ENCODE measurements around the gene SORL1. TPM values are rescaled to one million over a fixed set of nuclear protein-coding genes. Genes with fewer than 3 reads are reported as not detected.

The SORL1 gene
- total and polyA plus RNA-seq, 2 of the 13 experiments (the other 11 are each of a cell fraction or from before 2014, with no cell fraction given), result 21.3 to 148 TPM

DNA sequence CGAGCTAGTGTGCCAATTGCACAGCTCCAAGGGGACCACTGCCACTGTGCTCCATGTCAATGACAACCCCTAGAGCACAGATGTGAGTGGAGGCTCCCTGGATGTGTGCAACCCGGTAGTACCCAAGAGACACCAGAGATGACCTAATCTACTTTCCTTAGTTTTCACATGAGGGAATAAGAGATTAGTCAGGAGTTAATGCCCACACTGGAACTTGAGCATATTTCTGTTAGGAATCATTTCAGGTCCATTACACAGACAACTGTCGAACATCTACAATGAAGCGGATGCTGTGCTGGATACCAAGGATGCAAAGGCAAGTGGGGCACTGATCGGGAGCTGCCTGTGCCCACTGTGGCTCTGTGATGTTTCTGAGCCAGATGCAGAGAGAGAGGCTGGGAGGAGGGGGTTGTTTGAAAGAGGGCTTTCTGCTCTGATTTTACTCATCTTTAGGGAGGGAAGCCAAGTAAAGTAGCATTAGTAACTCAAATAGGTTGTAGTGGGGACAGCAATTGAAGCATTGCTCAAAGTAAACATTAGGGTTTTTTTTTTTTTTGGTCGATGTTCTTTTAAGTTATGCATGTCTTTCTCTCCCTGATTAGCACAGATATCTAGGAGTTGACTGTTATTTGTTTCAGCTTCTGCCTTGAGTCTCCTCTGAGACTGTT, 83.1 kb downstream of the SORL1 start:
- H3K27ac ChIP-seq (ENCODE audit: extremely low read length, insufficient read depth, low read length), result no peak overlapping the region
- in situ Hi-C loops (cut with HindIII; ENCODE audit: extremely low pct_ligation_motif_present, low pct_unique_long_range_greater_than_20kb) (no loop called here), intact Hi-C loops (cut with micrococcal nuclease; ENCODE audit: unreplicated experiment) (no loop called here)
- H3K9me3 ChIP-seq (ENCODE audit: low read length), result no peaks in the 10 kb centered on the region
- FAIRE-seq, result no peak
- H3K4me1 ChIP-seq (ENCODE audit: insufficient read depth, low read length), result no peaks in the 10 kb centered on the region
- peaks cover 10% of the 10 kb centered on the region; the same call in 1 of the 2 replicates for H4K20me1 ChIP-seq (ENCODE audit: insufficient read depth, low read length)
- no peak overlapping the region for H3K4me3 ChIP-seq (replicated peaks in 1 of 3; ENCODE audit: insufficient read depth in 1 of 3, low read depth in 2 of 3, low read length in 3 of 3)
- peaks cover 24 to 75% of the 10 kb centered on the region in 2 experiments for H3K36me3 ChIP-seq (replicated peaks in 1 of 2; ENCODE audit: control insufficient read depth in 1 of 2, insufficient read depth in 2 of 2, low read length in 2 of 2)
- H3K79me2 ChIP-seq (ENCODE audit: insufficient read depth, low read length), result no peaks in the 10 kb centered on the region
- WGBS (ENCODE audit: low lambda C conversion rate), result 84% methylated on average over 5 of the region's 6 CpGs
- H3K9ac ChIP-seq (ENCODE audit: insufficient read depth, low read depth, low read length), result no peak overlapping the region
- BruUV-seq (replicated peaks), result no TSS peak
- H3K4me2 ChIP-seq (ENCODE audit: low read depth, low read length), result no peak overlapping the region
- no peaks in the 10 kb centered on the region for H3K27me3 ChIP-seq (ENCODE audit: control insufficient read depth in 1 of 2, insufficient read depth in 2 of 2, low read length in 2 of 2)
- no peak; the same call in 2 of the 3 replicates for ATAC-seq
- POLR2A ChIA-PET, result no interaction called here
- CTCF ChIA-PET (ENCODE audit: low intra/inter-chr PET ratio, low total read pairs), result no interaction called here
- DNase-seq (ENCODE audit: low spot score), result no peak
- TF ChIP-seq NRL (CRISPR knock-in tag; IDR thresholded peaks at IDR 0.05; ENCODE audit: borderline replicate concordance), result no peak
- TF ChIP-seq GLI4 (CRISPR knock-in tag; IDR thresholded peaks at IDR 0.05; ENCODE audit: borderline replicate concordance), result no peak
- TF ChIP-seq PITX1 (CRISPR knock-in tag; IDR thresholded peaks at IDR 0.05), result no peak
- no peak for TF ChIP-seq TBP (CRISPR knock-in tag; IDR thresholded peaks at IDR 0.05)
- H2AFZ ChIP-seq (ENCODE audit: low read length), result no peak overlapping the region

DNA sequence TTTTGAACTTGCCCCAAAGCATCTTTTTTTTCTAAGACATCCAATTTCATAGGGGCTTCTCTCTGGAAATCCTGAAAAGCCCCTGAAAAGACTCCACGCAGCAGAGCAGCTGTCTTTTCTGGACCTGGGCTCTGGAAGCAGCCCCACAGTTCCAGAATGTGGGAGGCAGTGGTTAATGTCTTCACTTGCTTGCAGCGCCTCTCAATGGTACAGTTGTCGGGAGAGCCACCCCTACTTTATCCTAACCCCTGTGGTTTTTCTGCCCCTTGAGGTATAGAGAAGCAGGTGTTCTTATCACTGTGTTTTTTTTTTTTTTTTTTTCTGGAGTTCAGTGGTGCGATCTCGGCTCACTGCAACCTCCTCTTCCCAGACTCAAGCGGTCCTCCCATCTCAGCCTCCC, 84.0 kb downstream of the SORL1 start:
- intact Hi-C loops (cut with micrococcal nuclease; ENCODE audit: unreplicated experiment) (no loop called here), in situ Hi-C loops (cut with HindIII; ENCODE audit: extremely low pct_ligation_motif_present, low pct_unique_long_range_greater_than_20kb) (no loop called here)
- H3K27me3 ChIP-seq (ENCODE audit: control insufficient read depth in 1 of 2, insufficient read depth in 2 of 2, low read length in 2 of 2), result no peaks in the 10 kb centered on the region
- H3K4me2 ChIP-seq (ENCODE audit: low read depth, low read length), result no peak overlapping the region
- H4K20me1 ChIP-seq (ENCODE audit: insufficient read depth, low read length), result peaks cover 6% of the 10 kb centered on the region; the same call in 1 of the 2 replicates
- H3K27ac ChIP-seq (ENCODE audit: extremely low read length, insufficient read depth, low read length), result no peak overlapping the region
- H3K9me3 ChIP-seq (ENCODE audit: low read length), result no peaks in the 10 kb centered on the region
- 93% methylated on average over 6 of the region's 6 CpGs for WGBS (ENCODE audit: low lambda C conversion rate)
- ChIA-PET POLR2A (no interaction called here), CTCF (ENCODE audit: low intra/inter-chr PET ratio, low total read pairs) (no interaction called here)
- no peaks in the 10 kb centered on the region for H3K79me2 ChIP-seq (ENCODE audit: insufficient read depth, low read length)
- H3K4me1 ChIP-seq (ENCODE audit: insufficient read depth, low read length), result no peaks in the 10 kb centered on the region
- peaks cover 24 to 80% of the 10 kb centered on the region in 2 experiments for H3K36me3 ChIP-seq (replicated peaks in 1 of 2; ENCODE audit: control insufficient read depth in 1 of 2, insufficient read depth in 2 of 2, low read length in 2 of 2)
- FAIRE-seq (no peak), DNase-seq (ENCODE audit: low spot score) (no peak), ATAC-seq (no peak)
- no peak overlapping the region for H3K9ac ChIP-seq (ENCODE audit: insufficient read depth, low read depth, low read length)
- no TSS peak for BruUV-seq (replicated peaks)
- H3K4me3 ChIP-seq (replicated peaks in 1 of 3; ENCODE audit: insufficient read depth in 1 of 3, low read depth in 2 of 3, low read length in 3 of 3), result no peak overlapping the region
- H2AFZ ChIP-seq (ENCODE audit: low read length), result no peak overlapping the region
- TF ChIP-seq, protein P1, sequence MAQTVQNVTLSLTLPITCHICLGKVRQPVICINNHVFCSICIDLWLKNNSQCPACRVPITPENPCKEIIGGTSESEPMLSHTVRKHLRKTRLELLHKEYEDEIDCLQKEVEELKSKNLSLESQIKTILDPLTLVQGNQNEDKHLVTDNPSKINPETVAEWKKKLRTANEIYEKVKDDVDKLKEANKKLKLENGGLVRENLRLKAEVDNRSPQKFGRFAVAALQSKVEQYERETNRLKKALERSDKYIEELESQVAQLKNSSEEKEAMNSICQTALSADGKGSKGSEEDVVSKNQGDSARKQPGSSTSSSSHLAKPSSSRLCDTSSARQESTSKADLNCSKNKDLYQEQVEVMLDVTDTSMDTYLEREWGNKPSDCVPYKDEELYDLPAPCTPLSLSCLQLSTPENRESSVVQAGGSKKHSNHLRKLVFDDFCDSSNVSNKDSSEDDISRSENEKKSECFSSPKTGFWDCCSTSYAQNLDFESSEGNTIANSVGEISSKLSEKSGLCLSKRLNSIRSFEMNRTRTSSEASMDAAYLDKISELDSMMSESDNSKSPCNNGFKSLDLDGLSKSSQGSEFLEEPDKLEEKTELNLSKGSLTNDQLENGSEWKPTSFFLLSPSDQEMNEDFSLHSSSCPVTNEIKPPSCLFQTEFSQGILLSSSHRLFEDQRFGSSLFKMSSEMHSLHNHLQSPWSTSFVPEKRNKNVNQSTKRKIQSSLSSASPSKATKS (CRISPR knock-in tag; IDR thresholded peaks at IDR 0.05), result no peak
- TF ChIP-seq ETV6 (CRISPR knock-in tag; conservative IDR thresholded peaks at IDR 0.05) (no peak), ZNF652 (CRISPR knock-in tag; IDR thresholded peaks at IDR 0.05; ENCODE audit: borderline replicate concordance, low read depth) (no peak), ZNF792 (CRISPR knock-in tag; IDR thresholded peaks at IDR 0.05) (no peak), PCBP2 (optimal IDR thresholded peaks at IDR 0.05; ENCODE audit: low read depth, low read length, poor library complexity, severe bottlenecking) (no peak), ZNF232 (CRISPR knock-in tag; IDR thresholded peaks at IDR 0.05; ENCODE audit: borderline replicate concordance) (no peak), SOX6 (IDR thresholded peaks at IDR 0.05) (no peak), SOX6 (CRISPR knock-in tag; IDR thresholded peaks at IDR 0.05) (no peak), ZNF329 (CRISPR knock-in tag; IDR thresholded peaks at IDR 0.05; ENCODE audit: low read depth) (no peak), SNAI1 (CRISPR knock-in tag; IDR thresholded peaks at IDR 0.05; ENCODE audit: borderline replicate concordance) (no peak), ZNF296 (CRISPR knock-in tag; conservative IDR thresholded peaks at IDR 0.05) (no peak), ZSCAN25 (CRISPR knock-in tag; IDR thresholded peaks at IDR 0.05) (no peak)
- TF ChIP-seq, protein P2, sequence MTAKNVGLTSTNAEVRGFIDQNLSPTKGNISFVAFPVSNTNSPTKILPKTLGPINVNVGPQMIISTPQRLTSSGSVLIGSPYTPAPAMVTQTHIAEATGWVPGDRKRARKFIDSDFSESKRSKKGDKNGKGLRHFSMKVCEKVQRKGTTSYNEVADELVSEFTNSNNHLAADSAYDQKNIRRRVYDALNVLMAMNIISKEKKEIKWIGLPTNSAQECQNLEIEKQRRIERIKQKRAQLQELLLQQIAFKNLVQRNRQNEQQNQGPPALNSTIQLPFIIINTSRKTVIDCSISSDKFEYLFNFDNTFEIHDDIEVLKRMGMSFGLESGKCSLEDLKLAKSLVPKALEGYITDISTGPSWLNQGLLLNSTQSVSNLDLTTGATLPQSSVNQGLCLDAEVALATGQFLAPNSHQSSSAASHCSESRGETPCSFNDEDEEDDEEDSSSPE (CRISPR knock-in tag; IDR thresholded peaks at IDR 0.05), result no peak

Data from HepG2 (cell line).